ENCODE measurements around the gene EIF4E1B.

The EIF4E1B gene

DNA sequence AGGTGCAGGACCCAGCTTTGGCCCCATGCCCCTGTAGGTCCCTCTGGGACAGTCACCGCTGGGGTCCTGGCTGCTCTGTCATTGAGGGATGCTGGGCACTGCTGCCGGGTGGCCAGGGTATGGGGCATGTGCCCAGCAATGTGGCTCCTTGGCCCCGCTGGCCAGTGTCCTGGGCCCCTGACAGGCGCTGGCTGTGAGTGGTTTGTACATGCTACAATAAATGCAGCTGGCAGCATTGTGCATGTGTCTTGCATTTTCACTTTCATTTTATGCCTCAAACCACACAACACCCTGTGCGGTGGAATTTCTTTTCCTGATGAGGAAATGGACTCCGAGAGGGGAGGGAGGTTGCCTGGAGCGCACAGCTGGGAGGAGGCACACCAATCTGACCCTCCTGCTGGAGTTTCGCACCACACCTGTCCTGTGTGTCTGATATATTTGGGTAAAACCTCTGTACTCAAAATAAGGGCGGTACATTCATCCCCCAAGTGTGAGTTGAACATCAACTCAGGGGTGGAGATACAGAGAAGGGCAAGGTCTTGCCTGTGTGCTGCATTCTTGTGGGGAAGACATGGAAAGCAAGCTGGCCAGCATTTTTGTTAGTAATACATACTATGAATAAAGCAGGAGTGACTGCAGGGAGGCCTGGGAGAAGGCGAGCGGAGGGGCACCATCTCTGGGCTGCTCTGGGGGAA, 28.5 kb downstream of the EIF4E1B start:
- peak; percentile 58 for DNase-seq (ENCODE audit: low read depth)
- H3K4me3 ChIP-seq (ENCODE audit: low read depth, low read length), result no peak overlapping the region; the same call in 1 of the 2 replicates
- TF ChIP-seq CTCF (IDR thresholded peaks at IDR 0.05; ENCODE audit: insufficient read depth, low read depth, low read length, missing control alignments), result no peak

DNA sequence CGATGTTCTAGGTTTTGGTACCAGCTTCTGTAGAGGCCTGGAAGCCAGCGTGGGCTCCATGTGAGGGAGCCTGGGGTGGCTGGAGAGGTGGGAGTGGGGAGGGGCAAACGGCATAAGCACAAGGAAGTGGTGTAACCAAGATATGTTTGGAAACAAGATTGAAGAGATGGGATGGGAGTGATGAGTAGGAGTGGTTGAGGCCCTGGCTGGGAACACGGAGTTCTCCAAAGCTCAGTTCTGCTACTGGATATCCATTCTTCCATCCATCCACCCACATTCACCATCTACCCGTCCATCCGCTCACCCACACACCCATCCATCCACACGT, 29.0 kb downstream of the EIF4E1B start:
- H3K4me3 ChIP-seq (ENCODE audit: low read depth, low read length), result no peak overlapping the region
- DNase-seq (ENCODE audit: low read depth), result no peak
- TF ChIP-seq CTCF (IDR thresholded peaks at IDR 0.05; ENCODE audit: insufficient read depth, low read depth, low read length, missing control alignments), result no peak

GRCh38 chr5:176659860-176660461, 29.5 kb downstream of the EIF4E1B start:
- no peak for DNase-seq (ENCODE audit: low read depth)
- no peak overlapping the region for H3K4me3 ChIP-seq (ENCODE audit: low read depth, low read length)
- no peak for TF ChIP-seq CTCF (IDR thresholded peaks at IDR 0.05; ENCODE audit: insufficient read depth, low read depth, low read length, missing control alignments)

DNA sequence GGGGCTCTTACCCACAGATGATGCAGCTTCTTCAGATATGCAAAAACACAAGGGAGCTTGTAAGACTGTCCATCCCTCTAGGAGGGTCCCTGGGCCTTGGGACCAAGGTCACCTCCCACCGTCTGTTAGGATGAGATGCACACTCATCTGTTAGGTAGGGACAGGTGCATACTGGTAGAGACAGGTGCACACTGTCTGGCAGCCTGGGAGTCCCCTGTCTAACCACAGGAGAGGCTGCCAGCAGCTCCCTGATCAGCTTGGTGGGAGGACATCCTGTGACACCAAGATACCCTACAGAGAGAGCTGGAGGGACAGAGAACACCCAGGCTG, 30.0 kb downstream of the EIF4E1B start:
- DNase-seq (ENCODE audit: low read depth), result no peak
- no peak for TF ChIP-seq CTCF (IDR thresholded peaks at IDR 0.05; ENCODE audit: insufficient read depth, low read depth, low read length, missing control alignments)
- no peak overlapping the region for H3K4me3 ChIP-seq (ENCODE audit: low read depth, low read length)

DNA sequence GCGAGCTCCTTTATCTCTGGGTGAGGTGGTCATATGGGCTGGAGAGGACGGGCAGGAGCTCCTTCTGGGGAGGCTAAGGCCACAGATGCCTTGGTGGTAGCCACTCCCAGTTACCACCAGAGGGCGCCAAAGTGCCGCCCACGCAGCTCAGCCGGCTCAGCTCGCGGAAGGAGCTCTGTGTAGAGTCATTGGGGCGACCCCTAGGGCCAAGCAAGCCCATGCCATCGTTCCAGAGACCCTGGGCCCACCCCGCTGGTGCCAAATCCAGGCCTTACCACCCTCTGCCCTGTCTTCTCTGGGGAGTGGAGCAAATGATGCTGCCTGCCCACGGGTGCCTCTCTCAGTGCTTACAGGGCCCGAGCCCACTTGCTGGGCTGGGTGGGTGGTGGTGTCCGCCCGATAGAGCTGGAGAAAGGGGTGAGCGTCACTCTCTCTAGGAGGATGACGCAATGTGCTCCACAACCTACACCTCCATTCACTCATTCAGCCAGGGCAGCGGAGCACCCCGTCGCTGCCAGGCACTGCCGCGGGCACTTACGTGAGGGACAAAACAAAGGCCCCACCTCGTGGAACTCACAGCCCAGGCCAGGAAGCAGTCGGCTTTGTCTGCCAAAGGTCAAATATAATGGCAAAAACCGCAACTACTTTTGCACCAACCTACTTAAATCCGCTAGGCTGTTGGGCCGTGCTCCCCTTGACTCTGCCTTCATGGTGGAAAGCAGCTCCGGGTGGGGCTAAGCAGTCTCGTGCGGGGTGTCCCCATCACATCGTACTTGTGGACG, 30.6 kb downstream of the EIF4E1B start:
- TF ChIP-seq CTCF (IDR thresholded peaks at IDR 0.05; ENCODE audit: insufficient read depth, low read depth, low read length, missing control alignments), result peak; percentile 98
- peak; percentile 84 for DNase-seq (ENCODE audit: low read depth)
- no peak overlapping the region for H3K4me3 ChIP-seq (ENCODE audit: low read depth, low read length)

DNA sequence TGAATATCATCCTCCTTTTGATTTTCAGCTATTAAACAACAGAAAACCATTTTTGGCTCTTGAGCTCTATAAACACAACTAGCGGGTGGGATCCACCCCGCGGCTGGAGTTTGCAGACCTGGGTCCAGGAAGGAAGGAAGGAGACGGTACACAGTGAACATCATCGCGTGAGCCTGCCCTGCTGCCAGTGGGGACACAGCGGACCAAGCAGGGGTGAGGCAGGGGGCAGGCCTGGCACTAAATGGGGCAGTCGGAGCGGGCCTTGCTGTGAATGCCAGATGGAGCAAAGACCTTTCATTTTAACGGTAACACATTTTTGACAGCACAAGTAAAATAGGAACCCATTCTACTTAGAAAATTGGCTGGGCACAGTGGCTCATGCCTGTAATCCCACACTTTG, 31.2 kb downstream of the EIF4E1B start:
- TF ChIP-seq CTCF (IDR thresholded peaks at IDR 0.05; ENCODE audit: insufficient read depth, low read depth, low read length, missing control alignments), result no peak
- no peak overlapping the region for H3K4me3 ChIP-seq (ENCODE audit: low read depth, low read length)
- DNase-seq (ENCODE audit: low read depth), result no peak

Measured in GM12865 (cell line).